ENCODE data around the gene SDHAF4.
"Not testable (repeated sequence)": the region's sequence is repeated elsewhere in the genome, so short reads cannot be mapped to it uniquely, and the experiment has no call there.

Gene SDHAF4

GRCh38 chr6:70549327-70549726 is 17.4 kb upstream of the SDHAF4 start:
- Histone ChIP-seq H3K4me1 (ENCODE audit: control insufficient read depth in 1 of 2, insufficient read depth in 2 of 2, low read length in 2 of 2) (no peaks in the 10 kb centered on the region), H3K9me3 (ENCODE audit: control insufficient read depth in 1 of 2, low read length in 2 of 2) (no peaks in the 10 kb centered on the region), H3K36me3 (ENCODE audit: control insufficient read depth in 1 of 2, insufficient read depth in 2 of 2, low read length in 2 of 2) (peaks cover 0 to 11% of the 10 kb centered on the region in 2 donors), H3K27ac (ENCODE audit: low read length) (no peak overlapping the region), H3K4me3 (ENCODE audit: low read depth in 1 of 2, low read length in 2 of 2) (no peak overlapping the region), H3K27me3 (ENCODE audit: low read depth, low read length) (no peaks in the 10 kb centered on the region)

- Histone ChIP-seq H3K4me3 (ENCODE audit: low read depth in 1 of 2, low read length in 2 of 2) (no peak overlapping the region), H3K4me1 (ENCODE audit: control insufficient read depth in 1 of 2, insufficient read depth in 2 of 2, low read length in 2 of 2) (no peaks in the 10 kb centered on the region)
Observed at GRCh38 chr6:70551566-70551965, 15.2 kb upstream of the SDHAF4 start.

GRCh38 chr6:70552286-70552940 is 14.3 kb upstream of the SDHAF4 start:
- not testable (repeated sequence) for H3K4me3 ChIP-seq (ENCODE audit: low read depth in 1 of 2, low read length in 2 of 2); H3K9me3 ChIP-seq (ENCODE audit: control insufficient read depth in 1 of 2, low read length in 2 of 2); H3K4me1 ChIP-seq (ENCODE audit: control insufficient read depth in 1 of 2, insufficient read depth in 2 of 2, low read length in 2 of 2); H3K27me3 ChIP-seq (ENCODE audit: low read depth, low read length); H3K27ac ChIP-seq (ENCODE audit: low read length)
- H3K36me3 ChIP-seq (ENCODE audit: control insufficient read depth in 1 of 2, insufficient read depth in 2 of 2, low read length in 2 of 2): peaks cover 0 to 11% of the 10 kb centered on the region in 2 donors

More at GRCh38 chr6:70551566-70551965, 15.2 kb upstream of the SDHAF4 start:
- H3K36me3 ChIP-seq (ENCODE audit: control insufficient read depth in 1 of 2, insufficient read depth in 2 of 2, low read length in 2 of 2): peaks cover 0 to 11% of the 10 kb centered on the region in 2 donors
- no peaks in the 10 kb centered on the region for H3K9me3 ChIP-seq (ENCODE audit: control insufficient read depth in 1 of 2, low read length in 2 of 2)
- no peaks in the 10 kb centered on the region for H3K27me3 ChIP-seq (ENCODE audit: low read depth, low read length)
- H3K27ac ChIP-seq (ENCODE audit: low read length): no peak overlapping the region

GRCh38 chr6:70552974-70553373 is 13.8 kb upstream of the SDHAF4 start:
- H3K27ac ChIP-seq (ENCODE audit: low read length): no peak overlapping the region
- H3K4me1 ChIP-seq (ENCODE audit: control insufficient read depth in 1 of 2, insufficient read depth in 2 of 2, low read length in 2 of 2): no peaks in the 10 kb centered on the region
- H3K9me3 ChIP-seq (ENCODE audit: control insufficient read depth in 1 of 2, low read length in 2 of 2): no peaks in the 10 kb centered on the region
- H3K36me3 ChIP-seq (ENCODE audit: control insufficient read depth in 1 of 2, insufficient read depth in 2 of 2, low read length in 2 of 2): peaks cover 3 to 14% of the 10 kb centered on the region in 2 donors
- no peaks in the 10 kb centered on the region for H3K27me3 ChIP-seq (ENCODE audit: low read depth, low read length)
- H3K4me3 ChIP-seq (ENCODE audit: low read depth in 1 of 2, low read length in 2 of 2): no peak overlapping the region

GRCh38 chr6:70557998-70558397 is 8.7 kb upstream of the SDHAF4 start:
- Histone ChIP-seq H3K27ac (ENCODE audit: low read length) (no peak overlapping the region), H3K9me3 (ENCODE audit: control insufficient read depth in 1 of 2, low read length in 2 of 2) (no peaks in the 10 kb centered on the region), H3K27me3 (ENCODE audit: low read depth, low read length) (no peaks in the 10 kb centered on the region), H3K4me3 (ENCODE audit: low read depth in 1 of 2, low read length in 2 of 2) (no peak overlapping the region), H3K36me3 (ENCODE audit: control insufficient read depth in 1 of 2, insufficient read depth in 2 of 2, low read length in 2 of 2) (peaks cover 3 to 11% of the 10 kb centered on the region in 2 donors), H3K4me1 (ENCODE audit: control insufficient read depth in 1 of 2, insufficient read depth in 2 of 2, low read length in 2 of 2) (no peaks in the 10 kb centered on the region)

GRCh38 chr6:70562401-70562800 is 4.3 kb upstream of the SDHAF4 start:
- not testable (repeated sequence) for H3K4me3 ChIP-seq (ENCODE audit: low read depth in 1 of 2, low read length in 2 of 2); H3K27me3 ChIP-seq (ENCODE audit: low read depth, low read length); H3K27ac ChIP-seq (ENCODE audit: low read length); H3K9me3 ChIP-seq (ENCODE audit: control insufficient read depth in 1 of 2, low read length in 2 of 2); H3K4me1 ChIP-seq (ENCODE audit: control insufficient read depth in 1 of 2, insufficient read depth in 2 of 2, low read length in 2 of 2)
- H3K36me3 ChIP-seq (ENCODE audit: control insufficient read depth in 1 of 2, insufficient read depth in 2 of 2, low read length in 2 of 2): peaks cover 3 to 11% of the 10 kb centered on the region in 2 donors

GRCh38 chr6:70563530-70563929 is 3.2 kb upstream of the SDHAF4 start:
- Histone ChIP-seq H3K36me3 (ENCODE audit: control insufficient read depth in 1 of 2, insufficient read depth in 2 of 2, low read length in 2 of 2) (peaks cover 0 to 5% of the 10 kb centered on the region in 2 donors), H3K4me1 (ENCODE audit: control insufficient read depth in 1 of 2, insufficient read depth in 2 of 2, low read length in 2 of 2) (peaks cover 0 to 4% of the 10 kb centered on the region in 2 donors), H3K4me3 (ENCODE audit: low read depth in 1 of 2, low read length in 2 of 2) (no peak overlapping the region), H3K27me3 (ENCODE audit: low read depth, low read length) (no peaks in the 10 kb centered on the region), H3K27ac (ENCODE audit: low read length) (no peak overlapping the region), H3K9me3 (ENCODE audit: control insufficient read depth in 1 of 2, low read length in 2 of 2) (no peaks in the 10 kb centered on the region)

- peaks cover 0 to 4% of the 10 kb centered on the region in 2 donors for H3K36me3 ChIP-seq (ENCODE audit: control insufficient read depth in 1 of 2, insufficient read depth in 2 of 2, low read length in 2 of 2)
Observed at GRCh38 chr6:70574643-70575042, 7.9 kb downstream of the SDHAF4 start.

GRCh38 chr6:70575899-70576495 is 9.3 kb downstream of the SDHAF4 start:
- Histone ChIP-seq H3K27ac (ENCODE audit: low read length) (no peak overlapping the region), H3K9me3 (ENCODE audit: control insufficient read depth in 1 of 2, low read length in 2 of 2) (no peaks in the 10 kb centered on the region), H3K27me3 (ENCODE audit: low read depth, low read length) (no peaks in the 10 kb centered on the region), H3K4me1 (ENCODE audit: control insufficient read depth in 1 of 2, insufficient read depth in 2 of 2, low read length in 2 of 2) (no peaks in the 10 kb centered on the region), H3K36me3 (ENCODE audit: control insufficient read depth in 1 of 2, insufficient read depth in 2 of 2, low read length in 2 of 2) (peaks cover 8 to 12% of the 10 kb centered on the region in 2 donors), H3K4me3 (ENCODE audit: low read depth in 1 of 2, low read length in 2 of 2) (no peak overlapping the region)

More at GRCh38 chr6:70574643-70575042, 7.9 kb downstream of the SDHAF4 start:
- Histone ChIP-seq H3K4me1 (ENCODE audit: control insufficient read depth in 1 of 2, insufficient read depth in 2 of 2, low read length in 2 of 2) (no peaks in the 10 kb centered on the region), H3K4me3 (ENCODE audit: low read depth in 1 of 2, low read length in 2 of 2) (no peak overlapping the region), H3K9me3 (ENCODE audit: control insufficient read depth in 1 of 2, low read length in 2 of 2) (no peaks in the 10 kb centered on the region), H3K27ac (ENCODE audit: low read length) (no peak overlapping the region), H3K27me3 (ENCODE audit: low read depth, low read length) (no peaks in the 10 kb centered on the region)

GRCh38 chr6:70586114-70586513 is 19.4 kb downstream of the SDHAF4 start:
- peaks cover 10 to 38% of the 10 kb centered on the region in 2 donors for H3K36me3 ChIP-seq (ENCODE audit: control insufficient read depth in 1 of 2, insufficient read depth in 2 of 2, low read length in 2 of 2)
- no peaks in the 10 kb centered on the region for H3K27me3 ChIP-seq (ENCODE audit: low read depth, low read length)
- no peak overlapping the region for H3K4me3 ChIP-seq (ENCODE audit: low read depth in 1 of 2, low read length in 2 of 2)
- H3K9me3 ChIP-seq (ENCODE audit: control insufficient read depth in 1 of 2, low read length in 2 of 2): no peaks in the 10 kb centered on the region
- no peaks in the 10 kb centered on the region for H3K4me1 ChIP-seq (ENCODE audit: control insufficient read depth in 1 of 2, insufficient read depth in 2 of 2, low read length in 2 of 2)
- no peak overlapping the region for H3K27ac ChIP-seq (ENCODE audit: low read length)

GRCh38 chr6:70590400-70590799 is 23.7 kb downstream of the SDHAF4 start:
- peaks cover 4 to 18% of the 10 kb centered on the region in 2 donors for H3K36me3 ChIP-seq (ENCODE audit: control insufficient read depth in 1 of 2, insufficient read depth in 2 of 2, low read length in 2 of 2)
- no peak overlapping the region for H3K27ac ChIP-seq (ENCODE audit: low read length)
- H3K4me3 ChIP-seq (ENCODE audit: low read depth in 1 of 2, low read length in 2 of 2): no peak overlapping the region
- H3K27me3 ChIP-seq (ENCODE audit: low read depth, low read length): no peaks in the 10 kb centered on the region
- peaks cover 0 to 11% of the 10 kb centered on the region in 2 donors for H3K4me1 ChIP-seq (ENCODE audit: control insufficient read depth in 1 of 2, insufficient read depth in 2 of 2, low read length in 2 of 2)
- no peaks in the 10 kb centered on the region for H3K9me3 ChIP-seq (ENCODE audit: control insufficient read depth in 1 of 2, low read length in 2 of 2)
